Esophagus muscularis mucosa (tissue), 4 donors: Measurements from ENCODE around the gene ZNF385D. TPM values are rescaled to one million over a fixed set of nuclear protein-coding genes. Genes with fewer than 3 reads are reported as not detected.

ENCODE experiments used
- DNase-seq: peaks from one replicate; pipeline ENCODE4 v3.0.0-alpha.2; 2017; ENCODE audit errors: extremely low spot score
- H3K27ac ChIP-seq, 4 donors: fragments of 200-600 bp; sonication (generic); replicated peaks in 1 of 4; 1 replicate in 3 of 4; 2 replicates in 1 of 4; pipeline ENCODE4 v1.5.1; 2016 to 2019; ENCODE audit warnings: mild to moderate bottlenecking in 1 of 4
- H3K27me3 ChIP-seq, 4 donors: fragments of 200-600 bp; sonication (generic); one replicate each; pipeline versions ENCODE4 v1.5.1 to v1.6.0; 2016 to 2019
- H3K36me3 ChIP-seq, 4 donors: fragments of 200-600 bp; sonication (generic); one replicate each; pipeline ENCODE4 v1.5.1; 2016 to 2019
- H3K4me1 ChIP-seq, 4 donors: fragments of 200-600 bp; sonication (generic); one replicate each; pipeline ENCODE4 v1.5.1; 2016 to 2019
- H3K4me3 ChIP-seq, 4 donors: fragments of 200-600 bp; sonication (generic); 1 replicate in 2 of 4; 2 replicates in 2 of 4; pipeline ENCODE4 v1.5.1; 2016 to 2019; ENCODE audit warnings: mild to moderate bottlenecking in 4 of 4, moderate library complexity in 1 of 4
- H3K9me3 ChIP-seq, 4 donors: fragments of 200-600 bp; sonication (generic); 1 replicate in 3 of 4; 2 replicates in 1 of 4; pipeline ENCODE4 v1.5.1; 2016 to 2019
- EP300 ChIP-seq: sonication (generic); formaldehyde crosslinking; IDR thresholded peaks from one replicate; pipeline ENCODE4 v1.6.1; 2017; ENCODE audit warnings: antibody characterized with exemption
- POLR2A ChIP-seq: fragments of 450-650 bp; IDR thresholded peaks from one replicate; pipeline ENCODE4 v1.6.1; 2017; ENCODE audit warnings: antibody characterized with exemption, moderate library complexity, mild to moderate bottlenecking, low read depth
- POLR2AphosphoS5 ChIP-seq, 2 donors: sonication (generic); formaldehyde crosslinking; IDR thresholded peaks; one replicate each; pipeline ENCODE4 v1.6.1; 2017; ENCODE audit warnings: antibody characterized with exemption in 2 of 2
- WGBS: methylation state at CpG from one replicate; pipeline ENCODE4 v1.1.5; 2018; 5-methylcytosine and 5-hydroxymethylcytosine counted together
- intact Hi-C: fragments of 100-400 bp; cut with DNase I; formaldehyde crosslinking; loops from one replicate; pipeline ENCODE4 v1.15.1; 2023
- total RNA-seq, 4 donors: library from RNA; depleted of rRNA; stranded (reverse); fragments of >200 nt; gene quantifications; one replicate each; pipeline versions ENCODE4 v1.1.0 to v1.2.1, GENCODE V29; 2016
- TF ChIP-seq, protein P1 (sequence below), 3 experiments: fragments of 200-600 bp in 2 of 3; fragments of 450-650 bp in 1 of 3; sonication (generic) in 2 of 3; IDR thresholded peaks; one replicate each; pipeline ENCODE4 v1.5.1; 2017 to 2019; ENCODE audit warnings: antibody characterized with exemption in 3 of 3, mild to moderate bottlenecking in 2 of 3, moderate library complexity in 1 of 3

The ZNF385D gene
- total RNA-seq, 4 donors from 2014 or later = 7.7 to 11.2 (median 8.2) TPM

DNA sequence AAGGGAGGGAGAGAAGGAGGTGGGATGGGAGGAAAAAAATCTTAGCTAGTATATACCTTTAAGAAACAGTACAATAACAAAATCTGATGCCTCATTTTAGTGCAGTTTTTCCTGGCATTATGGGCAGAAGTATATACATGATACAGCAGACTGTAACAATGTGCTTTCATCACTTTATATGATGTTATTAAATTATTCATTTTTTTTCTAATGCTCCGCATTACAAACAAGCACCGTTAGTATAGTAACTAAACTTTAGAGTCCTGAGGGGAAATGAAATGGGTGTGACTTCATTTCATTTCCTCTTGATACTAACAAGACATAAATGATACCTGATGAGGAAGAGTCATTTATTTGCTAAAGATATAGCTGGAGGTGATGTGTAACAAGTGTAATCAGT is 325.3 kb downstream of the ZNF385D start:
- TF ChIP-seq, protein P1, sequence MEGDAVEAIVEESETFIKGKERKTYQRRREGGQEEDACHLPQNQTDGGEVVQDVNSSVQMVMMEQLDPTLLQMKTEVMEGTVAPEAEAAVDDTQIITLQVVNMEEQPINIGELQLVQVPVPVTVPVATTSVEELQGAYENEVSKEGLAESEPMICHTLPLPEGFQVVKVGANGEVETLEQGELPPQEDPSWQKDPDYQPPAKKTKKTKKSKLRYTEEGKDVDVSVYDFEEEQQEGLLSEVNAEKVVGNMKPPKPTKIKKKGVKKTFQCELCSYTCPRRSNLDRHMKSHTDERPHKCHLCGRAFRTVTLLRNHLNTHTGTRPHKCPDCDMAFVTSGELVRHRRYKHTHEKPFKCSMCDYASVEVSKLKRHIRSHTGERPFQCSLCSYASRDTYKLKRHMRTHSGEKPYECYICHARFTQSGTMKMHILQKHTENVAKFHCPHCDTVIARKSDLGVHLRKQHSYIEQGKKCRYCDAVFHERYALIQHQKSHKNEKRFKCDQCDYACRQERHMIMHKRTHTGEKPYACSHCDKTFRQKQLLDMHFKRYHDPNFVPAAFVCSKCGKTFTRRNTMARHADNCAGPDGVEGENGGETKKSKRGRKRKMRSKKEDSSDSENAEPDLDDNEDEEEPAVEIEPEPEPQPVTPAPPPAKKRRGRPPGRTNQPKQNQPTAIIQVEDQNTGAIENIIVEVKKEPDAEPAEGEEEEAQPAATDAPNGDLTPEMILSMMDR (IDR thresholded peaks at IDR 0.05) = no peak
- TF ChIP-seq POLR2A (no peak), EP300 (no peak), POLR2AphosphoS5 (IDR thresholded peaks at IDR 0.05) (no peak)
- Histone ChIP-seq H3K9me3 (no peaks in the 10 kb centered on the region), H3K27ac (no peak overlapping the region), H3K4me1 (no peaks in the 10 kb centered on the region), H3K27me3 (no peaks in the 10 kb centered on the region), H3K36me3 (peaks cover 0 to 7% (median 0%) of the 10 kb centered on the region in 4 donors), H3K4me3 (no peak overlapping the region)
- 91% methylated on average over 2 of the region's 2 CpGs for WGBS
- intact Hi-C loops = no loop called here
- no peak for DNase-seq

GRCh38 chr3:21421096-21421495 is 329.9 kb downstream of the ZNF385D start:
- no peak for DNase-seq
- 79% methylated on average over 9 of the region's 9 CpGs for WGBS

GRCh38 chr3:21417991-21418390 is 333.0 kb downstream of the ZNF385D start:
- Histone ChIP-seq H3K36me3 (peaks cover 0 to 7% (median 0%) of the 10 kb centered on the region in 4 donors), H3K27me3 (no peaks in the 10 kb centered on the region), H3K4me3 (no peak overlapping the region), H3K9me3 (no peaks in the 10 kb centered on the region), H3K4me1 (no peaks in the 10 kb centered on the region), H3K27ac (no peak overlapping the region)
- WGBS = 68% methylated on average over 1 of the region's 1 CpG
- DNase-seq = no peak
- intact Hi-C loops = no loop called here
- TF ChIP-seq EP300 = no peak
- TF ChIP-seq, protein P1 (IDR thresholded peaks at IDR 0.05) = no peak
- TF ChIP-seq POLR2AphosphoS5 (IDR thresholded peaks at IDR 0.05) = no peak
- TF ChIP-seq POLR2A = no peak

More at GRCh38 chr3:21421096-21421495, 329.9 kb downstream of the ZNF385D start:
- Histone ChIP-seq H3K4me1 (no peaks in the 10 kb centered on the region), H3K27ac (no peak overlapping the region), H3K27me3 (no peaks in the 10 kb centered on the region), H3K36me3 (peaks cover 0 to 7% (median 0%) of the 10 kb centered on the region in 4 donors), H3K9me3 (no peaks in the 10 kb centered on the region), H3K4me3 (no peak overlapping the region)
- intact Hi-C loops = no loop called here
- TF ChIP-seq POLR2A (no peak), POLR2AphosphoS5 (IDR thresholded peaks at IDR 0.05) (no peak), EP300 (no peak)
- TF ChIP-seq, protein P1 (IDR thresholded peaks at IDR 0.05) = no peak

DNA sequence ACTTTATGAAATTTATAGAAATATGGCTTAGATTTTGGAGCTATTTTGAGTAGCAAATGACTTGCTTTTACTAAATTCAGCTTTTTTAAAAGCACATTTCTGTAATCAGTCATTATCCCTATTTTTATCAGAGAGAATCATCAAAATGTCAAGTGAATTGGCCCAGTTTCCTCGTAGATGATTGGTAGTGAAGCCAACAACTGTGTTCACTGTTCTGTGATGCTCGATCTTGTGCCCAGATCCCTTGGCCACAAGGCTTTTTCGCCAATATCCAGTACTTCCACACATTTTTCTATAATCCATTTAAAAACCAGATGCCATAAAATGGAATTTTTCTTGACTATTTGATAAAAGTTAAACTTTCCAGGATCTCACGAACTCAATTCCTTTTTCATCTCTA is 336.5 kb downstream of the ZNF385D start:
- Histone ChIP-seq H3K4me1 (no peaks in the 10 kb centered on the region), H3K4me3 (no peak overlapping the region), H3K27ac (no peak overlapping the region), H3K27me3 (no peaks in the 10 kb centered on the region), H3K36me3 (no peaks in the 10 kb centered on the region), H3K9me3 (no peaks in the 10 kb centered on the region)
- no peak for DNase-seq
- TF ChIP-seq POLR2AphosphoS5 (IDR thresholded peaks at IDR 0.05) = no peak
- TF ChIP-seq EP300 = no peak
- TF ChIP-seq POLR2A = no peak
- TF ChIP-seq, protein P1 (IDR thresholded peaks at IDR 0.05) = no peak
- intact Hi-C loops = no loop called here
- 58% methylated on average over 4 of the region's 4 CpGs for WGBS

DNA sequence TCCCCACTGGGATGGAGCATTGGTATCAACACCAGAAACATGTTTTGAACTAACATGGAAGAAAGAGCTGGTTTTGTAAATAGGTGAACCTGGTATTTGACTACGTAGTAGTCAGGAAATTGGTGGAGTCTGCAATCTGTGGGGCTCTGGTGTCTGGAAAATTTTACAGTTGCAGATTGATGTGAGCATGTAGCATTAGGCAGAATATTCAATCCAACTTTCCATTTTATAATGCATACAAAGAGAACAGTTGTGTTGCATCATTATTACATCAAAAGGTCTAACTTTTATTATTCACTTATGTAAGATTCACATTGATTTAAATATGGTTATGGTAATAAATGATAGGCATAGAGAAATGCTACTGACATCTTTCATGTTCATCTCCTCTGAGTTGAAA is 340.0 kb downstream of the ZNF385D start:
- H3K27me3 ChIP-seq = no peaks in the 10 kb centered on the region
- H3K4me1 ChIP-seq = no peaks in the 10 kb centered on the region
- H3K36me3 ChIP-seq = no peaks in the 10 kb centered on the region
- no peak overlapping the region for H3K4me3 ChIP-seq
- H3K9me3 ChIP-seq = no peaks in the 10 kb centered on the region
- no peak for TF ChIP-seq POLR2AphosphoS5 (IDR thresholded peaks at IDR 0.05)
- TF ChIP-seq, protein P1 (IDR thresholded peaks at IDR 0.05) = no peak
- TF ChIP-seq EP300 = no peak
- TF ChIP-seq POLR2A = no peak
- 88% methylated on average over 1 of the region's 1 CpG for WGBS
- H3K27ac ChIP-seq = no peak overlapping the region
- no peak for DNase-seq
- intact Hi-C loops = no loop called here
